Tongue (tissue), 2 donors: ENCODE measurements around the gene MACROH2A2. TPM values are rescaled to one million over a fixed set of nuclear protein-coding genes. Genes with fewer than 3 reads are reported as not detected.
A peak's percentile ranks its signal among the peaks of the same experiment; 100 is the strongest.
"Not testable (repeated sequence)": the region's sequence is repeated elsewhere in the genome, so short reads cannot be mapped to it uniquely, and the experiment has no call there.

ENCODE experiments used
- DNase-seq: peaks from one replicate; pipeline ENCODE4 v3.0.0-alpha.2; 2015
- total RNA-seq: library from RNA; depleted of rRNA; stranded (reverse); fragments of >200 nt; gene quantifications from one replicate; pipeline ENCODE4 v1.2.3, GENCODE V29; 2014

MACROH2A2 gene
- total RNA-seq, 1 donor from 2014 or later, result 18.9 TPM

DNA sequence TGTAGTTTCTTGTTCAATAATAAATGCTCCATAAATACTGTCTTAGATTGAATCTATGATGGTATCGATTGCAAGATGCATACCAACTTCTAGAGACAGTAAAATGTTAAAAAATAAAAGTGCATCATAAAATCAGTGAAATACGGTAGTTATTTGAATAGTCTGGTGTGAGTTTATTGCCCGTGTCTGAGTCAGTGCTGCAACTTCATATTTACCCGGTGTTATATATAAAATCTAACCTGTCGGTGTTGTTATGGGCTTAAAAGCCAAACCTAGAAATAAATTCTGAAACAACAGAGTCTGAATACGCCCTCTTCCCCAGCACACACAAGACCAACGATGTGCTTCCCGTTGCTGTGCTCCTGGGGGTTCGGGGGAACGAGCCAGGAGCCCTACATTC is 16.3 kb downstream of the MACROH2A2 start:
- no peak for DNase-seq

DNA sequence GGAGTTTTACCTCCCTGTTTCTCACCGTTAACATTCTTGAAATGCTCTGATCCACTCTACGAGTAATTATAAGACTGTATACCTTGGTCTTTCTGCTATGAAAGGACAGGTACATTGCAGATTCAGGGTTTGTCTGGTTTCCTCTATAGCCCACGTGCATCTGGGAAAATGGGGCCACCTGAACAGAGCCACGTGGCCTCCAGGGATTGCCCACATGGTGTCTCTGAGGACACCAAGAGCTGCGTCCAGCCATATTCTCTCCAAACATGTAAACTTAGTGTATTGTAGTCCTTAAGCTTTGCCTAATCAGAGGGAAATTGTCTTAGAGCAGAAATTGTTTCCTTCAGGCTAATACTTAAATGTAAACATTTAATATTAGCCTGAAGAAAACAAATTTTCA is 16.7 kb downstream of the MACROH2A2 start:
- DNase-seq, result no peak

DNA sequence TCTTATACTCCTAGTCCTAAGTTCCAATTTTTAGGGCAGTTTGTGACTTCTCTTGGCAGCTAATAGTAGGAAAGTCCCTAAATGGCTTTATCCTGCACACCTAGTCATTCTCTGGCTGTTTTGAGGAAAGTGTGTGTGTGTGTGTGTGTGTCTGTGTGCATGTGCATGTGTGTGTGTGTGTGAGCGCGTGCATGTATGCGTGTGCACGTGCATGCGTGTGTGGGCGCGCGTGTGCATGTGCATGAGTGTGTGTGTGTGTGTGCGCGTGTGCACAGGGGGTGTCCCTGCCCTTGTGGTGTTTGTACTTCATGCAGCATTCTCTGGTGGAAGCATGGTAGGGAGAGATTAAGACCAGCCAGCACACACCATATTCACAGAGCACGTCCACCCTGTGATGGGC is 18.2 kb downstream of the MACROH2A2 start:
- DNase-seq, result no peak

DNA sequence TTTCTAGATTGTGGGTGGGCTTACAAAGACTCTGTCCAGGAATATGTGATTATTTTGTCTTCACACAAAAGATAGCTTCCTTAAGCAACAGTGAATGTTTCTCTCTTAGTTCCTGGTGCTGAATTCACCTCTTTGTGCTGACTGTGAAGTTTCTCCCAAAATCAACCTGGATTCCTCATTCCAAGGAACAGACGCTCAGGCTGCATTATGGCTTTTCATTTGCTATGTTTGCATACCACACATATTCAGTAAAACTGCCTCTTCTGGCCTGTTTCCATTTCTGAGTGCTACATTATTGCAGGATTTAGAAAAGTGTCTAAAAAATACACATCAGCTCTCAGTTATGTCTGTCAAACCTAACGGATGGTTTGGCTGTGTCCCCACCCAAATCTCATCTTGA is 21.5 kb downstream of the MACROH2A2 start:
- peak; percentile 10 for DNase-seq

DNA sequence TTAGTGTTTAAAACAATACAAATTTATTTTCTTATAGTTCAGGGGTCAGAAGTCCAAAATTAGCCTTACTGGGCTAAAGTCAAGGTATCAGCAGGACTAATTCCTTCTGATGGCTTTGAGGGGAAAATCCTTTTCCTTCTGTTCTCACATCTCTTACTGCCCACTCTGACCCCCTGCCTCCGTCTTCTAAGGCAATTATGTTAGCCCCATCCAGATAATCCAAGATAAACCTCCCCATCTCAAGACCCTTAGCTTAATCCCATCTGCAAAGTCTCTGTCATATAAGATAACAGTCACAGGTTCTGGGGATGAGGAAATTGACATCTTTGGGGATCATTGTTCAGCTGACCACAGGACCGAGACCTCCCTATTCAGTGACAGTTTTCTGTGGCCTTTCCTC is 22.3 kb downstream of the MACROH2A2 start:
- no peak for DNase-seq

DNA sequence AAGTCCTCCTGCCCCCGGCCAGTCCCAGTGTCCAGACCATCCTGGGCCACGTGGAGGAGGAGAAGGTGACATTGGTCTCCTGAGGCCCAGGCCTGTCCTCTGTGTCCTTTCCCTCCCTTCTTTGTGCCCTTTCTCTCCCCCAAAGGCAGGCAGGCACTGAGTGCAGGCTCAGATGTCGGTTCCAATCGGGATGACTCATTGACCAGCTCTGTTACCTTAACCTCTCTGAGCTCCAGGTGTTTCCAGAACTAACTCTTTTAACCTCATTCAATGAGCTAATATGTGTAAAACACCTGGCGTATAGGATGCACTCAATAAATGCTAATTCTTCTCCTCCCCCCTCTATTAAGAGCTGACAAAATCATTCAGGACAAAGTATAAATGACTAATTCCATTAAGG is 25.7 kb downstream of the MACROH2A2 start:
- no peak for DNase-seq

DNA sequence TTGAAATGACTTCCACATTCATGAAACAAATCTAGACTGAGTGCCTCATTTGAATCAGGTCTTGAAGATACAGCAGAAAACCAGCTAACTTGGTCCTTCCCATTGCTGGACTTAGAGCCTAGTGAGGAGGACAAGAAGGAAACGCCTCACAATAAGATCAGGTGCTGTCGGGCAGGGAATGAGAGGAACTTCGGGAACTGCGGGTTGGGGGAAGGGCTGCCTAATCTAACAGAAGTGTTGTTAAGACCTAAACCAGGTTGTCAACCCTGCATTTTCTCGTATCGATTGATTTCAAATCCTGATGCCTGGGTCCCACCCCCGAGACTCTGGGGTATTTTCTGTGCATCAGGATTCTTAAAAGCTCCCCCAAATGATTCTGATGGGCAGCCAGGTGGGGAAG is 26.3 kb downstream of the MACROH2A2 start:
- DNase-seq, result no peak

DNA sequence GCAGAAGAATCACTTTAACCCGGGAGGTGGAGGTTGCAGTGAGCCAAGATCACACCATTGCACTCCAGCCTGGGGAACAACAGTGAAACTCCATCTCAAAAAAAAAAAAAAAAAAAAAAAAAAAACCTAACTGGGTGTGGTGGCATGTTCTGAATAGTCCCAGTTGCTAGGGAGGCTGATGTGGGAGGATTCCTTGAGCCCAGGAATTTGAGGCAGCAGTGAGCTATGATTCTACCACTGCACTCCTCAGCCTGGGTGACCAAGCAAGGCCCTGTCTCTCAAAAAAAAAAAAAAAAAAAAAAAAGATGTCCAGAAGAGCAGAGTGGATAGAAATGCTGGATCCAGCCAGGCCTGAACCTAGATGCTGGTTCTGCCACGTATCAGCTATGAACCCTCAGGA is 28.1 kb downstream of the MACROH2A2 start:
- not testable (repeated sequence) for DNase-seq

DNA sequence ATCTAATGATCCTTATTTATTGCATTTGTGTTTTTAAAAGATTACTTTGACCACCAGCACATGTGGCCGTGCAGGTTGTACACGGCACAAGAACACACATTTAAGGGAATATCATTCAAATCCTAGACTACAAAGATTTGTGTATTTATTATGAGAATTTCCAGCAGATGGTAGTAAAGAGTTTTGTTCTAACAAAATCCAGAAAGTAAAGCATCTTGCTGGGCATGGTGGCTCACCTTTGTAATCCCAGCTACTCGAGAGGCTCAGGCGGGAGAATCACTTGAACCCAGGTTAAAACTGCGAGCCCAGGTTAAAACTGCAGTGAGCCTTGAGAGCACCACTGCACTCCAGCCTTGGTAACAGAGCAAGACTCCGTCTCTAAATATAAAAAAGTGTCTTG is 31.5 kb downstream of the MACROH2A2 start:
- no peak for DNase-seq

DNA sequence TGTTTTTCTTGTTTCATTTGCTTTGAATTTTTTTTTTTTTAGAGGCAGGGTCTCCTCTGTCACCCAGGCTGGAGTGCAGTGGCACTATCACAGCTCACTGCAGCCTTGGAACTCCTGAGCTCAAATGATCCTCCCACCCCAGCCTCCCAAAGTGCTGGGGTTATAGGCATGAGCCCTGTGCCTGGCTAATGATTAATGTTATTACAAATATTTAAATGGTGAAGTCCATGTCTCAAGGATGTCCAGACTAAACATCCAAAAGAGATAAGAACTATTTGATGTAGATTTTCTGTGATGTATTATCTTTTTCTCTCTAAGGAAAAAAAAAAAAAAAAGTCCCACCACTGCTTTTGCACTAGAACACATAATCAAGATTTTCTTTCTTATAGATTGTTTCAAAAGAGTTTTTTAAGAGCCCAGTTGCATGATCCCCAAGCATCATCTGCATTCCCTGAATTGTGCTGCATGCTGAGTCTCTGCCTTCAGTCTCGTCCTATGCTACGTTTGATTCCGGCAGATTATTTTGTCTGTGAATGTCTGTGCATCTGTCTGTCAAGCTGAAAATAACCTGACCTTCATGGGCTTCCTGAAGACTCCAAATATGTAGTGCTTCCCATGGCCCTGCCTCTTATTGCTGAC is 33.4 kb downstream of the MACROH2A2 start:
- DNase-seq, result no peak

DNA sequence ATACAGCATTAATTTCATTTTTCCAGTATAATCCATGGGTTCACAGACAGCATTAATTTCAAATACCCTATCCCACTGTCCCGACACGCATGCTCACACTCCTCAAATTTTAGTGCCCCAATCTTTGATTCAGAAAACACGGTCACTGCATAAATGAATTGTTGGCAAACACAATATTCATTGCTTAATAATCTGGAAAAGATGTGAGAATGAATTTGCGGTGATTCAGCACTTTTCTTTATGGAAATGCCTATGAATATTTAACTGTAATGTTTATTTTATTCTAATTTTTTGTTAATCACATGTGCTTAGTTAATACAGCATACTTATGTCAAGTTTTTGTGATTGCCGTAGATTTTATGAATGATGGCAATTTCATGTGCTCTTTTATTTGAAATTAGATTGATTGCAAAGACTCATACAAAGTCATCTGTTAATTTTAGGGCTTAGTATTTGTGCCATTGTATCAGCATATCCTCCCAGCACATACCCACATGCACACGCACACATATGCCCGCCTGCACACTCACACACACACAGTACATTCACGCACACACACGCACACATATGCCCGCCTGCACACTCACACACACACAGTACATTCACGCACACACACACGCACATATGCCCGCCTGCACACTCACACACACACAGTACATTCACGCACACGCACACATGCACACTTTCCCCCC is 35.1 kb downstream of the MACROH2A2 start:
- no peak for DNase-seq

DNA sequence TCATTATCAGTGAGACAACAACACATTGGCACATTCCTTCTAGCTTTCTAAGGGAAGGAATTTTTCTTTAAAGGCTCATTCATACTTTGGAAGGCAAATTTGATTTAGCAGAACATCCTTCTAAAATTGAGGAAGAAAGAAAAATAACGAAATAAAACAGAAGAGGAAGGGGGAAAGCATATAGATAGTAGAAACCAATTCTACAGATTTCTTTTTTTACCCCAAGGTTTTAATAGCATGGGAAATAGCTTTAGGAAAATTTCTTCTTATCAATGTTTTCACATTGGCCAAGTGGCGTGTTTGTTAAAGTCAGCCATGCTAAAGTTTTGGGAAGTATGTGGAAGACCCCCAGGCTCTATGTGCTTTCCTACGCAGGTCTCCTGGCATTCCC is 35.7 kb downstream of the MACROH2A2 start:
- DNase-seq, result no peak

DNA sequence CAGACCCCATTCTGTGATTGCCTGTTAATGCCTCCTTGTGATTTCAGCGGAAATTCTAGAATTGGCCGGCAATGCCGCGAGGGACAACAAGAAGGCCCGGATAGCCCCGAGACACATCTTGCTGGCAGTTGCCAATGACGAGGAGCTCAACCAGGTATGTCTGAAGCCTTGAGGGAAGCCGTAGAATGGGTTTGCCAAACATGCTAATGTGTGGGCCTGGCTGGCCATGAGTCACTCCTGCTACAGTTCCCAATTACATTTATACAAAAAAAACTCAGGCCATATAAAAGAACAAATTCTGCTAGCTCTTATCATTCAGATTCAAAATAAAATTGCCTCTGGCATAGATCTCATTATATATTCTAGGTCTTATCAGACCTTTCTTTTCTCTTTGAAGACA is 37.4 kb downstream of the MACROH2A2 start:
- no peak for DNase-seq

DNA sequence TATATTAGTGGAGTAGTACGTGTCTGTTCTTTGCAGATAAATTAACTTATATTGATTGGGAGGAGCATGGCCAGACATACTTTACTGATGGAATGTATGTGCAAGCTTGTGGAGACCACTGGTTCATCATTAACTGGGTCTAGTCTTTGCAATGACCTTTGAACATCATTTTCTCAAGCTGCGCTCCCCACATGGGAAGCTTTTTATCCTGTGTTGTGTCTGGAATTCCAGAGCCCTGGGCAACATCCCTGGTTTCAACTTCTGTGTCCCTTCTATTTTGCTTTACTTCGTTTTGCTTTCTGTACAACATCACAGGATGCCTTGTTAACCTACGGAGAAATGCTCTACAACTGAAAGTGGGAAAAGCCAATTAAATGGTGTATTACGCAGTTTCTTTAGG is 38.3 kb downstream of the MACROH2A2 start:
- no peak for DNase-seq

DNA sequence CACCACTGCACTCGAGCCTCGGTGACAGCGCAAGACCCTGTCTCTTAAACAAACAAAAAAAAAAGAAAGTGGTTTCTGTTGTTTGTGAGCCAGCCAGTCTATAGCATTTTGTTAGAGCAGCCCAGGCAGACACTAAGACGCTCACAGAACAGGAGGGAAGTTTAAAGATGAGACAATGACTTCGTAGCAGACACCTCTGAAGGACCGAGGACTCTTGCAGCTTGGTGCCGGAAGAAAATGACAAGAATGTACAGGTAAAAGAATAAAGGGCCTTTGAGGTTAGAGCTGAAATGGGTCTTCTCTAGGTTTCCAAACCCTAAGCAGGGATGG is 39.7 kb downstream of the MACROH2A2 start:
- no peak for DNase-seq

DNA sequence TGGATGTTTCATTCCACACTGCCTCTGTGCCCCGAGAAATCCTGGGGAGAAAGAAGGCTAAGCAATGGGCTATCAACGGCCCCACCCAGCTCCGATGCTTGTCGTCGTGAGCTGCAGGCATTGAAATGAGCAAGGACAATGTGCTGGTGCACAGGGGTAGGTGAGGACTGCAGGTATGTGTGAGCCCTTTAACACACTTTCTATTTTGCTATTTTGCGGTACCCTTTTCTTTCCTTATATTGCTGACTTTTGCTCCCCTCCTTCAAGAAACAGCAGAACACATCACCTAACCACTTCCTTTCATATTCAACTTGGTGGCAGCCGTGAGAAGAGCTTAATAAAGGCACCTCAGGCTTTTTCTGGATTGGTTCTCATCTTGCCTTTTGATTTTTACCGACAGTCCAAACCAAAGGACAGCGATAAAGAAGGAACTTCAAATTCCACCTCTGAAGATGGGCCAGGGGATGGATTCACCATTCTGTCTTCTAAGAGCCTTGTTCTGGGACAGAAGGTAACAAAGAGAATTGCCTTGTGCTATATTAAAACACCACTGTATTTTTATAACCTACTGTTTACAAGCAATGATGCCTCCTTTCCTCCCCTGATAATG is 40.8 kb downstream of the MACROH2A2 start:
- DNase-seq, result no peak

DNA sequence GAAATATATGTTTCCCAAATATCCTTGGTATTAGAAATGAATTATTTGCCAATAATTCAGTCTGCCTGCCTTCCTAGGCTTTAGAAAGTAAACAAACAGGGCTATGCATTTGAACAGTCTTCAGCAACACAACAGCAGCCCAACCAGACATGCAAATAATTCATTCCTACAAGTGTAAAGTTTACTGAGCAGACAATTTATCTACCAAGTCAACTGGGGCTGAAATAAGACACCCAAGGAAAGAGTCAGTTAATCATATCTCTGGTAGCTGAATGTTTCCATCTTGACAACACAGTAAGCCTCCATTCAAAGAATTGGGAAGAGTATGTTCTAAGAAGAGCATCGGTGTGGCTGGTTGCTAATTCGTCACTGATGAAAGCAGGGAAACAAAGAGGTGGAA is 41.6 kb downstream of the MACROH2A2 start:
- DNase-seq, result no peak

DNA sequence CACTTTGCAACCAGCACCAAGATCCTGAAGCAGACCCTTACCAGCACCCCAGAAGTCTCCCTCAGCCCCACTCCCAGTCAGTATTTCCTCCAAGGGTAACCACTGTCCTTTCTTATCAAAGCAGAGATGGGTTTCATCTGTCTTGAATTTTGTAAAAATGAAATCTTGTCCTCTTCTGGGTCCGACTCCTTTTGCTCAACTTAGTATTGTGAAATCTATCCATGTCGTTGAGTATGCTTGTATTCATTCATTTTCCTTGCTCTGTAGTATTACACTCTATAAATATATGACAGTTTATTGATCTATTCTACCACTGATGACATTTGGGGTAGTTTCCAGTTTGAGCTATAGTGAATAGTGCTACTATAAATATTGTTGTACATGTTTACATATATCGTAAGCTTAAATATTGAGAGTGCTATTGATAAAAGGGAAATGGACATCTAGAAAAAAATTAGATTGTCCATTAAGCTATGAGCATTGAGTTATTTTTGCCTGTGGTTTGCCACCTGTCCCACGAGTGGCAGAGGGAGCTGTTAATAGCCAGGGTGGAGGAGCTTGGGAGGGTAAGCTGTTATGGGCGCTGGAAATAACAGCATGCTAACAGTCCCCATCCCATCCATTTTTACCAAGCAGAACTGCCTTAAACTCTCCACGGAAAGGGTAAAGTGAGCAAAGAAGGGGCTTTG is 43.5 kb downstream of the MACROH2A2 start:
- peak; percentile 30 for DNase-seq

DNA sequence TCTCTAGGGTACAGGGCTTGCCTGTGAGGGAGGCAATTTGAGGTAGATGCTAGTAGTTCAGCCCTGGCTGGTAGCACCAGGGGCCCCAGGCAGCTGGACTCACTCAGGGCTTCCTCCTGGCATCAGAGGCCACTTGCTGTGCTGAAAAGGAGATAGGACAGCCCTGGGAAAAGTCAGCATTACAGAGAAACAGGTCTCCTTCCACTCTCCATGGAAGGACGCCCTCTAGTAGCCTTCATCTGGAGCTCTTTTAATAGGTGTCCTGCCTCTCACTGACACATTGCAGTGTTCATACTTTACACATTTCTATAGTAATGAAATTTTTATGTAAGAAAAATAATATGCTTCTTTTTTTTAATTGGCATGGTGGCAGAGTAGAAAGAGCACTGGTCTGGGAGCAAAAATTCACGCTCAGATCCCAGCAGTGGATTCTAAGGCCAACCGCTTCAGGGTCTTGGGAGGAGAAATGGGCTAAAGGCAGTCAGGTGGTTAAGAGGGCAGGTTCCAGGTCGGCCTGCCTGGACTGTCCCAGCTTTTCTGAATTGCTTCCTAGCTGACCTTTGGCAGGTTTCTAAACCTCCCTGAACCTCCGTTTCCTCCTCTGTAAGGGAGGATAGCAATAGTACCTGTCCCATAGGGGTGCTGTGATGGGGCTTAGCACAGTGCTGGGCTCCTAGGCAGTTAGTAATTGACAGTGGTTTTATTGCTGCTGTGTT is 44.2 kb downstream of the MACROH2A2 start:
- DNase-seq, result peak; percentile 31

DNA sequence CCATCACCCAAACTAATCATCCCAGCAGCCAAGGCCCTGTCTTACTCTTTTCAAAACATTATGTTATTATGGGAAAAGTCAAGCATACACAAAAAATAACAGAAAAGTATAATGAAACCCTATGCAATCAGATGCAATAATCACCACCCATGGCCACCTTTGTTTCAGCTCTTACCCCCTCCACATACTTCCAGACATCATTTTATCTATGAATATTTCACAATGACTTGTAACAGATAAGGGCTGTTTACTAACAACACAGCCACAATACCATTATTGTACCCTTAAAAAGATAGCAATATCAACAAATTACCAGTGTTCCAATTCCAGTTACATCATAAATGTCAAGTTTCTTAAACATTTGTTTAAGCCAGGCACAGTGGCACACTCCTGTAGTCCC is 44.8 kb downstream of the MACROH2A2 start:
- DNase-seq, result no peak

DNA sequence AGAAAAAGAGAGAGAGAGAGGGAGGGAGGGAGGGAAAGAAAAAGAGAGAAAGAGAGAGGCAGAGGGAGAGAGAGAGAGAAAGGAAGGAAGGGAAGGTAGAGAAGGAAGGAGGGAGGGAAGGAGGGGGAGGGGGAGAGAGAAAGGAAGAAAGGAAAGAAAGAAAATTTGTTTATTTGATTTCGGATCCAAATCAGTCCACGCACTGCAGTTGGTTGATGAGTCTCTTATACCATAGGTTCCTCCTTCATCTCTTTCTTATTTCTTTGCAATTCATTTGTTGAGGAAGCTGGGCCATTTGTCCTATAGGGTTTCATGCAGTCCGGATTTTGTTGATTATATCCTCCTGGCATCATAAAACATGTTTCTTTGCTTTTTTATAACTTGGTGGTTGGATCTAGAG is 45.6 kb downstream of the MACROH2A2 start:
- no peak for DNase-seq

DNA sequence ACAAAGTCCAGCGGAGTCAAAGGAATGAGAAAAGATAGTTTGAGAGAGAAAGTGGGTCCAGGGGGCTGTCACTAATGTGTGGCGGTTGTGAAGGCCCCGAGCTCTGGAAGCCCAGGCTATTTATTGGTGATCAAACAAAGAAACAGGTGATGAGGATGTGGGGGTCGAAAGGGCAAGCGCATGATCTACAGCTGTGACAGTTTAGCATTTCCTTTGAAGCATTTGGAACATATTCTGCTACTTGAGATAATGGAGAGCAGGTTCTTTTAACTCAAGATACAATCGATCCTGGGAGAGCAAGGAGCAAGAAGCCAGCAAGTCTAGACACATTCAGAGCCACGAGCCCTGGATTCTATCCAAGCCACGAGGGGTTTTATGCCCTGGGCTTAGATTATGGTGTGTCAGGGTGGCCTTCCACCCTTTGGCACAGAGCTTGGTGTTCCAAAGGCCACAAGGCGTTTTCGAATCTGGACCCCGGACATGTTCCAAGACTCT is 48.5 kb downstream of the MACROH2A2 start:
- DNase-seq, result not testable (repeated sequence)

DNA sequence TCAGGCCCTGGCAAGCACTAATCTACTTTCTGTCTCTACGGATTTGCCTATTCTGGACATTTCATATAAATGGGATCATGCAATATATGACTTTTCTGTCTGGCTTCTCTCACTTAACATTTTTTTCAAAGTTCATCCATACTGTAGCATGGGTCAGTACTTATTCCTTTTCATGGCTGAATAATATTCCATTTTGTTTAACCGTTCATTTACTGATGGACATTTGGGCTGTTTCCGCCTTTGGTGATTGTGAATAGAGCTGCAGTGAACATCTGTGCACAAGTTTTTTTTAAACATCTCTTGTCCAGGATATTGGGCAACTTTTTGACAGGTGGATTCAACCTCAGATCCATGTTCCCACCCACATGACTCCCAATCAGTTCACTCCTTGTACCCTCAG is 49.0 kb downstream of the MACROH2A2 start:
- no peak for DNase-seq
